DND-41 (cell line): Measurements from ENCODE around the gene RABGAP1L.

ENCODE experiments used
- CTCF ChIP-seq: IDR thresholded peaks from 2 replicates; pipeline ENCODE4 v1.5.1; 2012; ENCODE audit warnings: borderline replicate concordance, low read length, moderate library complexity, mild to moderate bottlenecking; ENCODE audit not compliant: poor library complexity, severe bottlenecking; ENCODE audit errors: extremely low read depth
- EZH2 ChIP-seq: IDR thresholded peaks from 3 replicates; pipeline ENCODE4 v1.6.1; 2012; ENCODE audit warnings: borderline replicate concordance, low read depth, mild to moderate bottlenecking, moderate library complexity, low read length, inconsistent platforms; ENCODE audit not compliant: severe bottlenecking

GRCh38 chr1:174211486-174211885, 52.2 kb downstream of the RABGAP1L start:
- TF ChIP-seq CTCF (no peak), EZH2 (no peak)
